ENCODE data around the gene DNAI2.

The DNAI2 gene

DNA sequence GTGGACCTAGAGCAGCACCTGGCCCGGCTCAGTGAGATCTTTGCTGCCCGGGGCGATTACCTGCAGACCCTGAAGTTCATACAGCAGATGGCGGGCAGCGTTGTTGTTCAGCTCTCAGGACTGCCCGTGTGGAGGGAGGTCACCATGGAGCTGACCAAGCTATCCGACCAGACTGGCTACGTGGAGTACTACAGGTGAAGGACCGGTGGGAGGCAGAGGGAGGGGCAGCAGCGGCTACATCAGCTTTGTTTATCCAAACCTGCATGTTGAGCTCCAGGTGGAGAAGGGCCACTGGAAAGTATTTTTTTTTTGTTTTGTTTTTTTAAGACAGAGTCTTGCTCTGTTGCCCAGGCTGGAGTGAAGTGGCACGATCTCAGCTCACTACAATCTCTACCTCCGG is 36.7 kb upstream of the DNAI2 start:
- no peak for DNase-seq (ENCODE audit: low read depth in 2 of 2)
- TF ChIP-seq, protein P1, sequence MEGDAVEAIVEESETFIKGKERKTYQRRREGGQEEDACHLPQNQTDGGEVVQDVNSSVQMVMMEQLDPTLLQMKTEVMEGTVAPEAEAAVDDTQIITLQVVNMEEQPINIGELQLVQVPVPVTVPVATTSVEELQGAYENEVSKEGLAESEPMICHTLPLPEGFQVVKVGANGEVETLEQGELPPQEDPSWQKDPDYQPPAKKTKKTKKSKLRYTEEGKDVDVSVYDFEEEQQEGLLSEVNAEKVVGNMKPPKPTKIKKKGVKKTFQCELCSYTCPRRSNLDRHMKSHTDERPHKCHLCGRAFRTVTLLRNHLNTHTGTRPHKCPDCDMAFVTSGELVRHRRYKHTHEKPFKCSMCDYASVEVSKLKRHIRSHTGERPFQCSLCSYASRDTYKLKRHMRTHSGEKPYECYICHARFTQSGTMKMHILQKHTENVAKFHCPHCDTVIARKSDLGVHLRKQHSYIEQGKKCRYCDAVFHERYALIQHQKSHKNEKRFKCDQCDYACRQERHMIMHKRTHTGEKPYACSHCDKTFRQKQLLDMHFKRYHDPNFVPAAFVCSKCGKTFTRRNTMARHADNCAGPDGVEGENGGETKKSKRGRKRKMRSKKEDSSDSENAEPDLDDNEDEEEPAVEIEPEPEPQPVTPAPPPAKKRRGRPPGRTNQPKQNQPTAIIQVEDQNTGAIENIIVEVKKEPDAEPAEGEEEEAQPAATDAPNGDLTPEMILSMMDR (IDR thresholded peaks at IDR 0.05; ENCODE audit: low read depth, low read length) = no peak
- H3K4me3 ChIP-seq (replicated peaks in 1 of 2; ENCODE audit: low read depth in 2 of 2, low read length in 2 of 2) = no peak overlapping the region

DNA sequence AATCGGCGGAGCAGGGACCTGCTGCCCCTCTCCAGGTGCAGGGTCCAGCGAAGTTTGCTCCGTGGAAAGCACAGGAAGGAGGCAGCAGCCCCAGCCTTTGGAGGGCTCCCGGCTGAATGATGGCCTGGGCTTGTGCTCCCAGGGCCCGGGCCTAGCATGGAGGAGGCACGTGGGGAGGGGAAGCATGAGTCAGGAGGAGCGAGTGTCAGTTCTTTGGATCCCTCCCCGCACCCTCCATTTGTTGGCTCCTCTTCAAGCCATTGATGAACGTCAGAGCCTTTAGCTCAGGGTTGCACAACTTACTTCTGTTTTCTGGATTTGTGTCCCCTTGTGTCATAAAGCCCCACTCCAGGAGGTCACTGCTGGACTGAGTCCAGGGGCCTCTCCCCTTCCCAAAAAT is 34.9 kb upstream of the DNAI2 start:
- TF ChIP-seq, protein P1 (IDR thresholded peaks at IDR 0.05; ENCODE audit: low read depth, low read length) = no peak
- peak; percentile 39 to 80 for DNase-seq (ENCODE audit: low read depth in 2 of 2)
- H3K4me3 ChIP-seq (replicated peaks in 1 of 2; ENCODE audit: low read depth in 2 of 2, low read length in 2 of 2) = no peak overlapping the region

GRCh38 chr17:74240618-74241205 is 33.3 kb upstream of the DNAI2 start:
- TF ChIP-seq, protein P1 (IDR thresholded peaks at IDR 0.05; ENCODE audit: low read depth, low read length) = no peak
- DNase-seq (ENCODE audit: low read depth in 2 of 2) = peak; percentile 24 to 96
- no peak overlapping the region for H3K4me3 ChIP-seq (replicated peaks in 1 of 2; ENCODE audit: low read depth in 2 of 2, low read length in 2 of 2)

- no peak overlapping the region for H3K4me3 ChIP-seq (replicated peaks in 1 of 2; ENCODE audit: low read depth in 2 of 2, low read length in 2 of 2)
- DNase-seq (ENCODE audit: low read depth in 2 of 2) = peak in 1 of 2 donors; percentile 68
- TF ChIP-seq, protein P1 (IDR thresholded peaks at IDR 0.05; ENCODE audit: low read depth, low read length) = no peak
Measured at GRCh38 chr17:74241431-74241830, 32.6 kb upstream of the DNAI2 start.

GRCh38 chr17:74241847-74242246 is 32.2 kb upstream of the DNAI2 start:
- TF ChIP-seq, protein P1 (IDR thresholded peaks at IDR 0.05; ENCODE audit: low read depth, low read length) = no peak
- no peak for DNase-seq (ENCODE audit: low read depth in 2 of 2)

DNA sequence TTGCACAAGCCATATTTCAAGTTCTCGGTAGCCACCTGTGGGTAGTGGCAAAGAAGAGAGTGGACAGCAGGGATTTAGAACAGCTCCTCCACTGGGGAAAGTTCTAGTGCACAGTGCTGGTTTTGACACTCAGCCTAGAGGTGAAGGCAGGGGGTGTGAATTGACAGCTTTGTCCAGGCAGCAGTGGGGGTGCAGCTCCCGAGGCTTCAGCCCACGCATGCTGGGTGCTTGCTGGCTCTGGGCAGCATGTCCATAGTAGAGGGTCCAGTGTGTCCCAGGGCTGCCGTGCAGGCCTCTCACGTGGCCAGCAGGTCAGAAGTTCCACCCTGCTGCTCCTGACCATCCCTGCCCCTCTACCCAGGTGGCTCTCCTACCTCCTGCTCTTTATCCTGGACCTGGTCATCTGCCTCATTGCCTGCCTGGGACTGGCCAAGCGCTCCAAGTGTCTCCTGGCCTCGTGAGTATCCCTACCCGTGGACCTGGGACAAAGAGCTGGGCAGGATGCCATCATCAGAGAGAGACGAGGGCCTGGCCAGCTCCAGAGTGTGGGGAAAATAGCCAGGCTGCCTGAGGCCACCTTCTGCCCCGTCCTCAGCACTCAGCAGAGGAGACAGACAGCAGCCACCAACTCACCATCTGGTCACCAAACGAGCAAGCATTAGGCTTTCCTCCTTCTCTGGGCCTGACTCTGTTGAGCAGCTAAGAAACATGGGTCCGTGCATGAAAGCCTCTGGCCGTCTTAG is 30.9 kb upstream of the DNAI2 start:
- TF ChIP-seq, protein P1 (IDR thresholded peaks at IDR 0.05; ENCODE audit: low read depth, low read length) = no peak
- DNase-seq (ENCODE audit: low read depth in 2 of 2) = no peak
- H3K4me3 ChIP-seq (replicated peaks in 1 of 2; ENCODE audit: low read depth in 2 of 2, low read length in 2 of 2) = no peak overlapping the region

More at GRCh38 chr17:74241847-74242246, 32.2 kb upstream of the DNAI2 start:
- H3K4me3 ChIP-seq (replicated peaks in 1 of 2; ENCODE audit: low read depth in 2 of 2, low read length in 2 of 2) = no peak overlapping the region

All from cardiac fibroblast (primary cell).